DOHH2 (cell line): Measurements from ENCODE around the gene USP35.

Experiments
- H3F3A ChIP-seq: fragments of 200-600 bp; sonication (generic), shearing (Covaris generic); 2 replicates; pipeline ENCODE4 v1.6.0; 2016; ENCODE audit warnings: antibody characterized with exemption, mild to moderate bottlenecking; ENCODE audit not compliant: control insufficient read depth, insufficient read depth
- H3K27ac ChIP-seq: fragments of 200-600 bp; sonication (generic); 2 replicates; pipeline ENCODE4 v1.5.1; 2014; ENCODE audit warnings: low read depth, mild to moderate bottlenecking, low read length, moderate library complexity
- H3K27me3 ChIP-seq: fragments of 200-600 bp; sonication (generic); 2 replicates; pipeline ENCODE4 v1.6.1; 2014; ENCODE audit warnings: mild to moderate bottlenecking, low read length, mixed read lengths; ENCODE audit not compliant: control insufficient read depth
- H3K36me3 ChIP-seq: fragments of 200-600 bp; sonication (generic); 2 replicates; pipeline ENCODE4 v1.6.1; 2014; ENCODE audit warnings: mild to moderate bottlenecking, low read length, moderate library complexity, mixed read lengths; ENCODE audit not compliant: control insufficient read depth
- H3K4me1 ChIP-seq: fragments of 200-600 bp; sonication (generic); 2 replicates; pipeline ENCODE4 v1.6.1; 2014; ENCODE audit warnings: mild to moderate bottlenecking, low read length, mixed read lengths; ENCODE audit not compliant: control insufficient read depth
- H3K4me2 ChIP-seq: fragments of 200-600 bp; sonication (generic); 2 replicates; pipeline ENCODE4 v1.6.0; 2014; ENCODE audit warnings: mild to moderate bottlenecking, low read length, moderate library complexity
- H3K4me3 ChIP-seq: fragments of 200-600 bp; sonication (generic); 2 replicates; pipeline ENCODE4 v1.5.1; 2014; ENCODE audit warnings: mild to moderate bottlenecking, low read length, mixed read lengths
- H3K79me2 ChIP-seq: fragments of 200-600 bp; sonication (generic); 2 replicates; pipeline ENCODE4 v1.6.1; 2014; ENCODE audit warnings: mild to moderate bottlenecking, low read length, mixed read lengths; ENCODE audit not compliant: control insufficient read depth
- H3K9me2 ChIP-seq: fragments of 200-600 bp; sonication (generic); replicated peaks from 2 replicates; pipeline ENCODE4 v1.6.1; 2014; ENCODE audit warnings: mild to moderate bottlenecking, low read length, mixed read lengths; ENCODE audit not compliant: control insufficient read depth
- H3K9me3 ChIP-seq: fragments of 200-600 bp; sonication (generic); 2 replicates; pipeline ENCODE4 v1.6.1; 2014; ENCODE audit warnings: antibody characterized with exemption, low read length, mixed read lengths; ENCODE audit not compliant: control insufficient read depth, insufficient read depth
- H4K20me1 ChIP-seq: fragments of 200-600 bp; sonication (generic); 2 replicates; pipeline ENCODE4 v1.6.0; 2014; ENCODE audit warnings: low read depth, mild to moderate bottlenecking, antibody characterized with exemption, low read length, moderate library complexity; ENCODE audit not compliant: control insufficient read depth, insufficient read depth
- EZH2phosphoT487 ChIP-seq: fragments of 200-600 bp; sonication (generic); IDR thresholded peaks from 2 replicates; pipeline ENCODE4 v1.6.1; 2017; ENCODE audit warnings: borderline replicate concordance, mild to moderate bottlenecking, antibody characterized with exemption, low read length, moderate library complexity, mixed read lengths
- TF ChIP-seq, protein P1 (sequence below): fragments of 200-600 bp; sonication (generic); IDR thresholded peaks from one replicate; pipeline ENCODE4 v1.5.1; 2014; ENCODE audit warnings: antibody characterized with exemption, mild to moderate bottlenecking, low read depth, low read length; ENCODE audit not compliant: poor library complexity, severe bottlenecking

The USP35 gene

GRCh38 chr11:78208257-78209165, 19.8 kb downstream of the USP35 start:
- Histone ChIP-seq H3K4me1 (no peaks in the 10 kb centered on the region), H3K4me2 (no peak overlapping the region), H4K20me1 (no peaks in the 10 kb centered on the region), H3K9me3 (no peaks in the 10 kb centered on the region), H3K27me3 (no peaks in the 10 kb centered on the region), H3K4me3 (no peak overlapping the region), H3K36me3 (no peaks in the 10 kb centered on the region), H3F3A (no peaks in the 10 kb centered on the region), H3K9me2 (no peaks in the 10 kb centered on the region), H3K79me2 (no peaks in the 10 kb centered on the region), H3K27ac (no peak overlapping the region)
- TF ChIP-seq, protein P1, sequence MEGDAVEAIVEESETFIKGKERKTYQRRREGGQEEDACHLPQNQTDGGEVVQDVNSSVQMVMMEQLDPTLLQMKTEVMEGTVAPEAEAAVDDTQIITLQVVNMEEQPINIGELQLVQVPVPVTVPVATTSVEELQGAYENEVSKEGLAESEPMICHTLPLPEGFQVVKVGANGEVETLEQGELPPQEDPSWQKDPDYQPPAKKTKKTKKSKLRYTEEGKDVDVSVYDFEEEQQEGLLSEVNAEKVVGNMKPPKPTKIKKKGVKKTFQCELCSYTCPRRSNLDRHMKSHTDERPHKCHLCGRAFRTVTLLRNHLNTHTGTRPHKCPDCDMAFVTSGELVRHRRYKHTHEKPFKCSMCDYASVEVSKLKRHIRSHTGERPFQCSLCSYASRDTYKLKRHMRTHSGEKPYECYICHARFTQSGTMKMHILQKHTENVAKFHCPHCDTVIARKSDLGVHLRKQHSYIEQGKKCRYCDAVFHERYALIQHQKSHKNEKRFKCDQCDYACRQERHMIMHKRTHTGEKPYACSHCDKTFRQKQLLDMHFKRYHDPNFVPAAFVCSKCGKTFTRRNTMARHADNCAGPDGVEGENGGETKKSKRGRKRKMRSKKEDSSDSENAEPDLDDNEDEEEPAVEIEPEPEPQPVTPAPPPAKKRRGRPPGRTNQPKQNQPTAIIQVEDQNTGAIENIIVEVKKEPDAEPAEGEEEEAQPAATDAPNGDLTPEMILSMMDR = no peak
- no peak for TF ChIP-seq EZH2phosphoT487

DNA sequence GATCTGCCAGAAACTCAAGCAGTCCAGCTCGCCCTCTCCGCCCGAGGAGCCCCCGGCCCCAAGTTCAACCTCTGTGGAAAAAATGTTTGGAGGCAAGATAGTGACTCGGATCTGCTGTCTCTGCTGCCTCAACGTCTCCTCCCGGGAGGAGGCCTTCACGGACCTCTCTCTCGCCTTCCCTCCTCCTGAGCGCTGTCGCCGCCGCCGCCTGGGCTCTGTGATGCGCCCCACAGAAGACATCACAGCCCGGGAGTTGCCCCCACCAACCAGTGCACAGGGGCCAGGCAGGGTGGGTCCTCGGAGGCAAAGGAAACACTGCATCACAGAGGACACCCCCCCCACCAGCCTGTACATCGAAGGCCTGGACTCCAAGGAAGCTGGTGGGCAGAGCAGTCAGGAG, 20.8 kb downstream of the USP35 start:
- Histone ChIP-seq H3K4me3 (no peak overlapping the region), H3K9me3 (no peaks in the 10 kb centered on the region), H3K4me1 (no peaks in the 10 kb centered on the region), H3K9me2 (no peaks in the 10 kb centered on the region), H3K27ac (no peak overlapping the region), H3K36me3 (no peaks in the 10 kb centered on the region), H3F3A (no peaks in the 10 kb centered on the region), H3K79me2 (no peaks in the 10 kb centered on the region), H3K27me3 (no peaks in the 10 kb centered on the region), H3K4me2 (no peak overlapping the region), H4K20me1 (no peaks in the 10 kb centered on the region)
- no peak for TF ChIP-seq EZH2phosphoT487
- TF ChIP-seq, protein P1 = no peak

GRCh38 chr11:78210000-78210608, 21.4 kb downstream of the USP35 start:
- Histone ChIP-seq H3K27ac (no peak overlapping the region), H3K4me3 (no peak overlapping the region), H3K4me1 (no peaks in the 10 kb centered on the region), H3K27me3 (no peaks in the 10 kb centered on the region), H3K4me2 (no peak overlapping the region), H3K9me3 (no peaks in the 10 kb centered on the region), H3F3A (no peaks in the 10 kb centered on the region), H3K79me2 (no peaks in the 10 kb centered on the region), H4K20me1 (no peaks in the 10 kb centered on the region), H3K36me3 (no peaks in the 10 kb centered on the region), H3K9me2 (no peaks in the 10 kb centered on the region)
- TF ChIP-seq, protein P1 = no peak
- no peak for TF ChIP-seq EZH2phosphoT487
